GM12865 (cell line): Measurements from ENCODE around the gene DNMT3A.

Experiments
- DNase-seq: peaks from one replicate; pipeline ENCODE4 v3.0.0; 2010; ENCODE audit warnings: low read depth
- H3K4me3 ChIP-seq: 2 replicates; pipeline ENCODE4 v1.5.1; 2011; ENCODE audit warnings: mild to moderate bottlenecking, low read depth, low read length, control low read depth
- CTCF ChIP-seq: IDR thresholded peaks from 2 replicates; pipeline ENCODE4 v1.5.1; 2011; ENCODE audit warnings: low read length, control low read depth, low read depth, inconsistent platforms; ENCODE audit not compliant: insufficient read depth; ENCODE audit errors: missing control alignments

DNMT3A gene

GRCh38 chr2:25241452-25241851, 100.3 kb downstream of the DNMT3A start:
- no peak for DNase-seq
- H3K4me3 ChIP-seq, result no peak overlapping the region
- no peak for TF ChIP-seq CTCF

- no peak for DNase-seq
- H3K4me3 ChIP-seq, result no peak overlapping the region
- TF ChIP-seq CTCF, result no peak
Observed at GRCh38 chr2:25240636-25241035, 101.1 kb downstream of the DNMT3A start.

GRCh38 chr2:25238920-25239319, 102.8 kb downstream of the DNMT3A start:
- TF ChIP-seq CTCF, result no peak
- no peak overlapping the region for H3K4me3 ChIP-seq
- DNase-seq, result no peak

- TF ChIP-seq CTCF, result no peak
- no peak overlapping the region for H3K4me3 ChIP-seq
- DNase-seq, result no peak
Observed at GRCh38 chr2:25237764-25238163, 104.0 kb downstream of the DNMT3A start.

- DNase-seq, result no peak
- H3K4me3 ChIP-seq, result no peak overlapping the region
- no peak for TF ChIP-seq CTCF
Observed at GRCh38 chr2:25236736-25237135, 105.0 kb downstream of the DNMT3A start.

- no peak overlapping the region for H3K4me3 ChIP-seq
- no peak for TF ChIP-seq CTCF
- no peak for DNase-seq
Observed at GRCh38 chr2:25234738-25235137, 107.0 kb downstream of the DNMT3A start.

GRCh38 chr2:25233916-25234605, 107.7 kb downstream of the DNMT3A start:
- no peak for DNase-seq
- no peak for TF ChIP-seq CTCF
- no peak overlapping the region for H3K4me3 ChIP-seq
